H1 (cell line): Measurements from ENCODE around the gene P2RX7. TPM values are rescaled to one million over a fixed set of nuclear protein-coding genes. Genes with fewer than 3 reads are reported as not detected.

Experiments
- CTCF ChIA-PET: fragments of 300-600 bp; sonication (Branson Sonifier 250); formaldehyde crosslinking; loops from one replicate; lab custom pipeline; 2021; ENCODE audit not compliant: partially characterized antibody; lab: Charles Lee
- POLR2A ChIA-PET: fragments of 300-600 bp; sonication (Branson Sonifier 250); formaldehyde crosslinking; loops from one replicate; lab custom pipeline; 2021; ENCODE audit warnings: inconsistent platforms; ENCODE audit not compliant: partially characterized antibody; lab: Charles Lee
- DNase-seq, 2 experiments: peaks; one replicate each; pipeline versions ENCODE4 v3.0.0 to v3.0.0-alpha.2; 2010 to 2022; ENCODE audit warnings: low spot score in 2 of 2, low read depth in 1 of 2, mixed read lengths in 1 of 2
- FAIRE-seq: peaks from 2 replicates; lab custom pipeline; 2011; peaks lifted over from hg19 to GRCh38; lab: Jason Lieb, UNC
- H2AFZ ChIP-seq: 2 replicates; pipeline ENCODE4 v1.8.1; 2012; ENCODE audit warnings: low read length, inconsistent platforms
- H2AK5ac ChIP-seq: 2 replicates; pipeline ENCODE4 v1.6.1; 2013; ENCODE audit warnings: low read depth, low read length
- H2BK120ac ChIP-seq: replicated peaks from 2 replicates; pipeline ENCODE3; 2013; ENCODE audit warnings: low read depth, low read length, inconsistent platforms
- H2BK12ac ChIP-seq: 2 replicates; pipeline ENCODE4 v1.6.1; 2013; ENCODE audit warnings: low read depth, low read length
- H2BK15ac ChIP-seq: 2 replicates; pipeline ENCODE4 v1.6.1; 2013; ENCODE audit warnings: low read length
- H2BK20ac ChIP-seq: 2 replicates; pipeline ENCODE4 v1.6.1; 2013; ENCODE audit warnings: low read length
- H2BK5ac ChIP-seq: 2 replicates; pipeline ENCODE4 v1.6.1; 2013; ENCODE audit warnings: low read depth, low read length
- H3K14ac ChIP-seq: 2 replicates; pipeline ENCODE4 v1.6.1; 2013; ENCODE audit warnings: inconsistent platforms; ENCODE audit not compliant: insufficient read length
- H3K18ac ChIP-seq: 2 replicates; pipeline ENCODE4 v1.6.1; 2013; ENCODE audit warnings: low read length; ENCODE audit errors: extremely low read depth
- H3K23ac ChIP-seq: 2 replicates; pipeline ENCODE4 v1.6.1; 2013; ENCODE audit warnings: inconsistent platforms; ENCODE audit not compliant: insufficient read length
- H3K23me2 ChIP-seq: 2 replicates; pipeline ENCODE4 v1.6.1; 2013; ENCODE audit warnings: low read depth, low read length
- H3K27ac ChIP-seq: 2 replicates; pipeline ENCODE4 v1.6.1; 2011; ENCODE audit warnings: low read depth, low read length, inconsistent platforms
- H3K27me3 ChIP-seq, 4 experiments: replicated peaks in 1 of 4; 1 replicate in 1 of 4; 2 replicates in 3 of 4; pipeline versions ENCODE4 v1.6.1 to v1.8.1; 2011 to 2013; ENCODE audit warnings: low read length in 3 of 4, mild to moderate bottlenecking in 3 of 4, inconsistent platforms in 2 of 4, mixed read lengths in 2 of 4, moderate library complexity in 1 of 4; ENCODE audit not compliant: control insufficient read depth in 3 of 4, insufficient read depth in 3 of 4; ENCODE audit errors: extremely low read depth in 1 of 4
- H3K36me3 ChIP-seq, 4 experiments: 2 replicates each; pipeline versions ENCODE4 v1.6.1 to v1.8.1; 2011 to 2013; ENCODE audit warnings: mild to moderate bottlenecking in 4 of 4, low read length in 3 of 4, moderate library complexity in 2 of 4, control low read depth in 1 of 4, inconsistent platforms in 1 of 4; ENCODE audit not compliant: insufficient read depth in 4 of 4, control insufficient read depth in 2 of 4
- H3K4ac ChIP-seq: replicated peaks from 2 replicates; pipeline ENCODE3; 2013; ENCODE audit warnings: low read length, low read depth, mixed read lengths, inconsistent platforms; ENCODE audit not compliant: insufficient read length
- H3K4me1 ChIP-seq, 4 experiments: replicated peaks in 1 of 4; 1 replicate in 1 of 4; 2 replicates in 3 of 4; pipeline versions ENCODE4 v1.6.1 to v1.8.1; 2011 to 2013; ENCODE audit warnings: low read length in 3 of 4, inconsistent platforms in 2 of 4, mixed read lengths in 1 of 4; ENCODE audit not compliant: insufficient read depth in 4 of 4, control insufficient read depth in 3 of 4
- H3K4me2 ChIP-seq, 2 experiments: 2 replicates each; pipeline versions ENCODE4 v1.6.1 to v1.8.1; 2011 to 2013; ENCODE audit warnings: low read depth in 2 of 2, low read length in 2 of 2, control low read depth in 1 of 2, inconsistent platforms in 1 of 2, mild to moderate bottlenecking in 1 of 2; ENCODE audit not compliant: insufficient read depth in 1 of 2
- H3K4me3 ChIP-seq, 4 experiments: fragments of 200-600, 300-600 bp in 1 of 4; sonication (generic), shearing (Covaris generic), sonication (Bioruptor Twin) in 1 of 4; 2 replicates each; pipeline versions ENCODE4 v1.5.1 to v1.8.1; 2011 to 2016; ENCODE audit warnings: low read length in 4 of 4, low read depth in 3 of 4, control low read depth in 2 of 4, inconsistent platforms in 2 of 4, mild to moderate bottlenecking in 2 of 4, mixed read lengths in 1 of 4, moderate library complexity in 1 of 4; ENCODE audit not compliant: insufficient read depth in 2 of 4; ENCODE audit errors: extremely low read depth in 1 of 4
- H3K56ac ChIP-seq: replicated peaks from 2 replicates; pipeline ENCODE3; 2013; ENCODE audit warnings: low read depth, mild to moderate bottlenecking, mixed read lengths, low read length, inconsistent platforms; ENCODE audit not compliant: insufficient read length
- H3K79me1 ChIP-seq: 2 replicates; pipeline ENCODE4 v1.6.1; 2013; ENCODE audit warnings: low read depth, low read length, control low read depth
- H3K79me2 ChIP-seq, 2 experiments: 2 replicates each; pipeline versions ENCODE4 v1.6.1 to v1.8.1; 2012 to 2013; ENCODE audit warnings: low read length in 2 of 2, mild to moderate bottlenecking in 2 of 2, inconsistent platforms in 1 of 2; ENCODE audit not compliant: insufficient read depth in 2 of 2, control insufficient read depth in 1 of 2
- H3K9ac ChIP-seq, 4 experiments: replicated peaks in 1 of 4; 1 replicate in 1 of 4; 2 replicates in 3 of 4; pipeline versions ENCODE4 v1.6.1 to v1.8.1; 2011 to 2013; ENCODE audit warnings: low read depth in 3 of 4, low read length in 3 of 4, control low read depth in 2 of 4, mild to moderate bottlenecking in 2 of 4, moderate library complexity in 2 of 4, inconsistent platforms in 1 of 4; ENCODE audit errors: extremely low read depth in 1 of 4
- H3K9me3 ChIP-seq, 2 experiments: 2 replicates each; pipeline versions ENCODE4 v1.6.1 to v1.8.1; 2012 to 2013; ENCODE audit warnings: mild to moderate bottlenecking in 2 of 2, moderate library complexity in 2 of 2, control low read depth in 1 of 2, inconsistent platforms in 1 of 2, low read depth in 1 of 2, low read length in 1 of 2, mixed read lengths in 1 of 2; ENCODE audit not compliant: insufficient read depth in 2 of 2
- H4K20me1 ChIP-seq, 2 experiments: replicated peaks in 1 of 2; 2 replicates each; pipeline versions ENCODE3 to v1.8.1; 2011 to 2013; ENCODE audit warnings: inconsistent platforms in 2 of 2, low read length in 2 of 2, mild to moderate bottlenecking in 1 of 2; ENCODE audit not compliant: insufficient read depth in 2 of 2, control insufficient read depth in 1 of 2
- H4K5ac ChIP-seq: 2 replicates; pipeline ENCODE4 v1.6.1; 2013; ENCODE audit warnings: low read length, low read depth, mixed read lengths, inconsistent platforms; ENCODE audit not compliant: insufficient read length
- H4K8ac ChIP-seq: 2 replicates; pipeline ENCODE4 v1.8.0; 2013; ENCODE audit warnings: mild to moderate bottlenecking, moderate library complexity, low read length, inconsistent platforms; ENCODE audit not compliant: insufficient read depth; ENCODE audit errors: extremely low read depth
- H4K91ac ChIP-seq: replicated peaks from 2 replicates; pipeline ENCODE3; 2013; ENCODE audit warnings: low read length, mixed read lengths, inconsistent platforms; ENCODE audit not compliant: insufficient read length
- ASH2L ChIP-seq: fragments of 200-600, 300-600 bp; sonication (generic); IDR thresholded peaks from one replicate; pipeline ENCODE4 v1.7.1; 2017; ENCODE audit warnings: low read length
- CBX8 ChIP-seq: fragments of 300-800, 300-1000 bp; sonication (generic); IDR thresholded peaks from 2 replicates; pipeline ENCODE4 v1.7.1; 2016; ENCODE audit warnings: low read depth, low read length, borderline replicate concordance
- CTCF ChIP-seq, 3 experiments: IDR thresholded peaks; 1 replicate in 2 of 3; 2 replicates in 1 of 3; pipeline versions ENCODE4 v1.5.1 to v1.6.1; 2011; ENCODE audit warnings: low read length in 3 of 3, mild to moderate bottlenecking in 3 of 3, inconsistent platforms in 2 of 3, low read depth in 1 of 3, moderate library complexity in 1 of 3; ENCODE audit not compliant: insufficient read depth in 1 of 3; ENCODE audit errors: control extremely low read depth in 1 of 3
- FOSL1 ChIP-seq: IDR thresholded peaks from 2 replicates; pipeline ENCODE4 v1.6.1; 2011; ENCODE audit warnings: mild to moderate bottlenecking, low read depth, low read length, moderate library complexity; ENCODE audit not compliant: insufficient read depth
- KDM4A ChIP-seq: IDR thresholded peaks from one replicate; pipeline ENCODE4 v1.7.1; 2012; ENCODE audit warnings: low read depth, mild to moderate bottlenecking, moderate library complexity, low read length, inconsistent platforms; ENCODE audit not compliant: severe bottlenecking
- MAX ChIP-seq: IDR thresholded peaks from 2 replicates; pipeline ENCODE4 v1.6.1; 2012; ENCODE audit warnings: inconsistent platforms
- NANOG ChIP-seq: IDR thresholded peaks from 2 replicates; pipeline ENCODE4 v1.6.1; 2011; ENCODE audit warnings: low read length, low read depth, mild to moderate bottlenecking, inconsistent platforms; ENCODE audit not compliant: insufficient read depth, poor library complexity, severe bottlenecking
- SIX5 ChIP-seq: IDR thresholded peaks from 2 replicates; pipeline ENCODE4 v1.6.1; 2011; ENCODE audit warnings: mild to moderate bottlenecking, low read depth, low read length
- SRF ChIP-seq: IDR thresholded peaks from 2 replicates; pipeline ENCODE4 v1.6.1; 2011; ENCODE audit warnings: mild to moderate bottlenecking, low read depth, low read length, moderate library complexity
- WGBS, 2 experiments: shearing (Covaris generic) in 1 of 2; methylation state at CpG; one replicate each; pipeline versions ENCODE4 v1.1.6 to v1.1.7; 2013 to 2015; ENCODE audit warnings: low lambda C conversion rate in 2 of 2, mixed read lengths in 2 of 2, inconsistent platforms in 1 of 2, low coverage in 1 of 2, missing lambda C conversion rate in 1 of 2; ENCODE audit not compliant: insufficient replicate concordance in 2 of 2, insufficient coverage in 1 of 2, insufficient read length in 1 of 2; ENCODE audit errors: extremely low coverage in 1 of 2, missing lambda C conversion rate in 1 of 2; 5-methylcytosine and 5-hydroxymethylcytosine counted together
- polyA plus RNA-seq, 7 experiments: library from polyadenylated mRNA; depleted of rRNA in 3 of 7; stranded (reverse) in 5 of 7; unstranded in 2 of 7; fragments of >200 nt in 5 of 7; fragments of 200-250 nt in 2 of 7; gene quantifications; 1 replicate in 5 of 7; 2 replicates in 1 of 7; 4 replicates in 1 of 7; pipeline versions ENCODE4 v1.2.1 to v1.2.3, GENCODE V29; 2011 to 2013; ENCODE audit warnings: missing spikeins in 2 of 7, mixed read lengths in 2 of 7
- total RNA-seq: library from RNA; stranded (reverse); fragmentation: NEBNext Ultra II Directional; extraction: Animal tissue kit (Norgen Biotek cat#: 25700); gene quantifications from 2 replicates; pipeline ENCODE4 v1.2.1, GENCODE V29; 2021

P2RX7 gene
- total and polyA plus RNA-seq, 2 of the 8 experiments (the other 6 are each of a cell fraction or from before 2014, with no cell fraction given) = 0.38 to 0.56 TPM

DNA sequence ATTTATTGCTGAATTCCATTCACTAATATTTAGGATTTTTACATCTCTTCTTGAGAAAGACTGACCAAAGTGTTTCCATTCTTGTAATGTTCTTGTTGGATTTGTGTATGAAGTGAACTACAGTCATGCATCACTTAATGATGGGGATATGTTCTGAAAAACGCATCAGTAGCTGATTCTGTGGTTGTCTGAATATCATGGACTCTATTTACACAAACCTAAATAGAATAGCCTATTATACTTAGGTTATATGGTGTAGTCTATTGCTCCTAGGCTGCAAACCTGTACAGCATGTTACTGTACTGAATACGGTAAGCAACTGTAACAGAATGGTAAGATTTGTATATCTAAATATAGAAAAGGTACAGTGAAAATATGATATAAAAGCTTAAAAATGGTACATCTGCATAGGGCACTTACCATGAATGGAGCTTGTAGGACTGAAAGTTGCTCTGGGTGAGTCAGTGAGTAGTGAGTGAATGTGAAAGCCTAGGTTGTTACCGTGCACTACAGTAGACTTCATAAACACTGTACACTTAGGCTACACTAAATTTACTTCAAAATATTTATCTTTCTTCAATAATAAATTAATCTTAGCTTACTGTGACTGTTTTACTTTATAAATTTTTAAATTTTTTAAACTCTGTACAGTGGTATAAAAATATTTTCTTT lies 49.7 kb downstream of the P2RX7 start:
- no peak for FAIRE-seq
- no peak overlapping the region for H3K18ac ChIP-seq

More for the DNA sequence above, 49.7 kb downstream of the P2RX7 start:
- H2BK120ac ChIP-seq = no peak overlapping the region
- no peak overlapping the region for H3K4me3 ChIP-seq
- DNase-seq = no peak
- H3K9me3 ChIP-seq = no peaks in the 10 kb centered on the region
- H2BK20ac ChIP-seq = no peak overlapping the region
- no peaks in the 10 kb centered on the region for H4K20me1 ChIP-seq
- no peaks in the 10 kb centered on the region for H3K79me1 ChIP-seq
- H4K91ac ChIP-seq = no peak overlapping the region
- CTCF ChIA-PET = interaction anchor here (0.6 kb wide), 2 partner anchors 81 to 432 kb away, joined by 3 read pairs; no protein-coding TSS in a partner anchor
- POLR2A ChIA-PET = no interaction called here
- H3K4me2 ChIP-seq = no peak overlapping the region
- no peak overlapping the region for H3K4ac ChIP-seq
- H3K36me3 ChIP-seq = no peaks in the 10 kb centered on the region
- H2AFZ ChIP-seq = no peak overlapping the region
- TF ChIP-seq CTCF (IDR thresholded peaks at IDR 0.05; ENCODE audit: control extremely low read depth in 1 of 3, insufficient read depth in 1 of 3, low read depth in 1 of 3, low read length in 3 of 3) = no peak
- no peak for TF ChIP-seq NANOG
- TF ChIP-seq SIX5 = no peak
- no peak for TF ChIP-seq SRF
- TF ChIP-seq KDM4A = no peak
- TF ChIP-seq CBX8 = no peak
- no peak for TF ChIP-seq FOSL1
- no peak for TF ChIP-seq ASH2L
- no peak for TF ChIP-seq MAX
- no peak overlapping the region for H4K8ac ChIP-seq
- H2BK5ac ChIP-seq = no peak overlapping the region
- H3K23ac ChIP-seq = no peak overlapping the region
- H2BK15ac ChIP-seq = no peak overlapping the region
- 99% methylated on average over 3 of the region's 3 CpGs; no CpG with 5 or more reads in 1 of the 2 experiments for WGBS, 2 experiments
- H3K23me2 ChIP-seq = no peaks in the 10 kb centered on the region
- no peak overlapping the region for H3K9ac ChIP-seq
- no peak overlapping the region for H3K56ac ChIP-seq
- no peak overlapping the region for H3K27ac ChIP-seq
- no peak overlapping the region for H2BK12ac ChIP-seq
- no peak overlapping the region for H4K5ac ChIP-seq
- H3K79me2 ChIP-seq = no peaks in the 10 kb centered on the region
- H2AK5ac ChIP-seq = no peak overlapping the region
- no peaks in the 10 kb centered on the region for H3K27me3 ChIP-seq
- H3K14ac ChIP-seq = no peak overlapping the region
- H3K4me1 ChIP-seq = no peaks in the 10 kb centered on the region
